GM23338 (cell line): ENCODE data around the gene FGFRL1. TPM values are rescaled to one million over a fixed set of nuclear protein-coding genes. Genes with fewer than 3 reads are reported as not detected.
A peak's percentile ranks its signal among the peaks of the same experiment; 100 is the strongest.

Experiments
- ATAC-seq: fragments of 200-7000 bp; cut with Tn5 transposase; 3 replicates; pipeline ENCODE4 v1.9.1; 2020
- DNase-seq: peaks from one replicate; pipeline ENCODE4 v3.0.0-alpha.2; 2015; ENCODE audit warnings: low spot score
- H2AFZ ChIP-seq: fragments of 200-600 bp; sonication (generic); 2 replicates; pipeline ENCODE4 v1.8.0; 2016; ENCODE audit warnings: antibody characterized with exemption, mild to moderate bottlenecking, moderate library complexity
- H3F3A ChIP-seq: fragments of 200-600 bp; sonication (generic); replicated peaks from 2 replicates; pipeline ENCODE4 v1.8.0; 2017; ENCODE audit warnings: antibody characterized with exemption, mixed run types, low read depth
- H3K27ac ChIP-seq: fragments of 200-600 bp; sonication (generic); 2 replicates; pipeline ENCODE4 v1.6.1; 2016; ENCODE audit warnings: low read depth
- H3K27me3 ChIP-seq: fragments of 200-600 bp; sonication (generic); 2 replicates; pipeline ENCODE4 v1.8.0; 2016; ENCODE audit warnings: mild to moderate bottlenecking, mixed run types, moderate library complexity; ENCODE audit not compliant: insufficient read depth
- H3K36me3 ChIP-seq: fragments of 200-600 bp; sonication (generic); 2 replicates; pipeline ENCODE4 v1.8.0; 2016; ENCODE audit warnings: mild to moderate bottlenecking; ENCODE audit not compliant: insufficient read depth
- H3K4me1 ChIP-seq: fragments of 200-600 bp; sonication (generic); 2 replicates; pipeline ENCODE4 v1.8.0; 2016; ENCODE audit warnings: mild to moderate bottlenecking, moderate library complexity; ENCODE audit not compliant: insufficient read depth
- H3K4me2 ChIP-seq: fragments of 200-600 bp; sonication (generic); 2 replicates; pipeline ENCODE4 v1.7.1; 2017; ENCODE audit warnings: mixed run types
- H3K4me3 ChIP-seq: fragments of 200-600 bp; sonication (generic); 2 replicates; pipeline ENCODE4 v1.6.1; 2016; ENCODE audit warnings: mixed run types
- H3K79me2 ChIP-seq: fragments of 200-600 bp; sonication (generic); replicated peaks from 2 replicates; pipeline ENCODE4 v1.8.0; 2017; ENCODE audit warnings: mild to moderate bottlenecking; ENCODE audit not compliant: insufficient read depth
- H3K9me2 ChIP-seq: fragments of 200-600 bp; sonication (generic); 2 replicates; pipeline ENCODE4 v1.8.0; 2017; ENCODE audit not compliant: insufficient read depth
- H4K20me1 ChIP-seq: fragments of 200-600 bp; sonication (generic); replicated peaks from 2 replicates; pipeline ENCODE4 v1.8.0; 2017; ENCODE audit warnings: mild to moderate bottlenecking; ENCODE audit not compliant: insufficient read depth
- H3K27ac Mint-ChIP-seq: 2 replicates; pipeline ENCODE4 v1.8.0; 2020; ENCODE audit warnings: inconsistent platforms, mild to moderate bottlenecking, moderate library complexity, mixed read lengths
- H3K27me3 Mint-ChIP-seq: 3 replicates; pipeline ENCODE4 v1.8.0; 2022; ENCODE audit warnings: low read depth, mild to moderate bottlenecking, moderate library complexity, mixed read lengths, inconsistent platforms; ENCODE audit not compliant: insufficient read depth, poor library complexity
- H3K36me3 Mint-ChIP-seq: 3 replicates; pipeline ENCODE4 v1.8.0; 2021; ENCODE audit warnings: low read depth, mild to moderate bottlenecking, inconsistent platforms, moderate library complexity, mixed read lengths
- H3K4me1 Mint-ChIP-seq: 3 replicates; pipeline ENCODE4 v1.8.0; 2020; ENCODE audit warnings: mild to moderate bottlenecking, inconsistent platforms, mixed read lengths
- H3K4me3 Mint-ChIP-seq: 3 replicates; pipeline ENCODE4 v1.8.0; 2021; ENCODE audit warnings: moderate library complexity, mild to moderate bottlenecking, inconsistent platforms, mixed read lengths
- H3K9me3 Mint-ChIP-seq: 3 replicates; pipeline ENCODE4 v1.8.0; 2020; ENCODE audit warnings: moderate library complexity, mild to moderate bottlenecking, inconsistent platforms, mixed read lengths
- CREB1 ChIP-seq: fragments of 250-450 bp; sonication (Bioruptor Pico); IDR thresholded peaks from 2 replicates; pipeline ENCODE4 v1.5.0; 2020; ENCODE audit warnings: low read depth, mild to moderate bottlenecking, moderate library complexity
- CTCF ChIP-seq, 2 experiments: fragments of 200-600 bp in 1 of 2; sonication (generic) in 1 of 2; conservative IDR thresholded peaks; 2 replicates each; pipeline versions ENCODE4 v1.5.1 to v1.6.1; 2016 to 2017; ENCODE audit warnings: antibody characterized with exemption in 2 of 2, low read depth in 2 of 2, mild to moderate bottlenecking in 2 of 2, moderate library complexity in 1 of 2
- ETS1 ChIP-seq: IDR thresholded peaks from 2 replicates; pipeline ENCODE4 v1.6.1; 2016; ENCODE audit warnings: antibody characterized with exemption
- EZH2phosphoT487 ChIP-seq: fragments of 200-600 bp; sonication (generic); IDR thresholded peaks from one replicate; pipeline ENCODE4 v1.8.1; 2018; ENCODE audit warnings: antibody characterized with exemption; ENCODE audit not compliant: unreplicated experiment
- JUNB ChIP-seq: IDR thresholded peaks from one replicate; pipeline ENCODE4 v1.6.1; 2016; ENCODE audit warnings: antibody characterized with exemption; ENCODE audit not compliant: unreplicated experiment
- NANOG ChIP-seq: IDR thresholded peaks from 2 replicates; pipeline ENCODE4 v1.6.1; 2016; ENCODE audit warnings: antibody characterized with exemption, borderline replicate concordance
- REST ChIP-seq: IDR thresholded peaks from one replicate; pipeline ENCODE4 v1.6.1; 2018; ENCODE audit warnings: antibody characterized with exemption; ENCODE audit not compliant: unreplicated experiment
- STAT1 ChIP-seq: IDR thresholded peaks from one replicate; pipeline ENCODE4 v1.6.1; 2016; ENCODE audit warnings: antibody characterized with exemption; ENCODE audit not compliant: unreplicated experiment
- ZNF114 ChIP-seq: fragments of 250-450 bp; sonication (Bioruptor Pico); IDR thresholded peaks from 2 replicates; pipeline ENCODE4 v1.5.0; 2020; ENCODE audit warnings: mild to moderate bottlenecking, moderate library complexity
- polyA plus RNA-seq: library from polyadenylated mRNA; unstranded; fragments of >200 nt; fragmentation: Nextera tagmentation; extraction: Ambion mirVana; gene quantifications from 2 replicates; pipeline ENCODE4 v1.2.1, GENCODE V29; 2016
- total RNA-seq: library from RNA; depleted of rRNA; stranded (reverse); fragments of >200 nt; shearing (Covaris generic); gene quantifications from 2 replicates; pipeline ENCODE4 v1.2.3, GENCODE V29; 2014

FGFRL1 gene
- total and polyA plus RNA-seq, 2 experiments from 2014 or later: 7.0 to 35.8 TPM

GRCh38 chr4:1043651-1044468 lies 32.4 kb downstream of the FGFRL1 start:
- H4K20me1 ChIP-seq: no peaks in the 10 kb centered on the region
- H3K27ac ChIP-seq: no peak overlapping the region
- H3K4me1 ChIP-seq: no peaks in the 10 kb centered on the region
- Mint-ChIP-seq H3K27ac (peak overlapping the region; percentile 91; the same call in 1 of the 2 replicates), H3K9me3 (peaks cover 3% of the 10 kb centered on the region; the same call in 2 of the 3 replicates), H3K36me3 (peaks cover 3% of the 10 kb centered on the region; the same call in 1 of the 3 replicates), H3K4me1 (peaks cover 13% of the 10 kb centered on the region), H3K27me3 (peaks cover 18% of the 10 kb centered on the region), H3K4me3 (no peak overlapping the region)
- H3K4me2 ChIP-seq: no peak overlapping the region
- TF ChIP-seq CTCF (conservative IDR thresholded peaks at IDR 0.05; ENCODE audit: low read depth in 2 of 2) (no peak), EZH2phosphoT487 (no peak), NANOG (no peak), ZNF114 (no peak), STAT1 (no peak), JUNB (no peak), REST (no peak)
- H3K9me2 ChIP-seq: no peaks in the 10 kb centered on the region
- ATAC-seq: peak; percentile 46
- H3K27me3 ChIP-seq: no peaks in the 10 kb centered on the region
- no peaks in the 10 kb centered on the region for H3F3A ChIP-seq
- H3K4me3 ChIP-seq: no peak overlapping the region
- H3K79me2 ChIP-seq: no peaks in the 10 kb centered on the region
- no peaks in the 10 kb centered on the region for H3K36me3 ChIP-seq
- peak overlapping the region; percentile 78 for H2AFZ ChIP-seq
- peak; percentile 66 for DNase-seq

DNA sequence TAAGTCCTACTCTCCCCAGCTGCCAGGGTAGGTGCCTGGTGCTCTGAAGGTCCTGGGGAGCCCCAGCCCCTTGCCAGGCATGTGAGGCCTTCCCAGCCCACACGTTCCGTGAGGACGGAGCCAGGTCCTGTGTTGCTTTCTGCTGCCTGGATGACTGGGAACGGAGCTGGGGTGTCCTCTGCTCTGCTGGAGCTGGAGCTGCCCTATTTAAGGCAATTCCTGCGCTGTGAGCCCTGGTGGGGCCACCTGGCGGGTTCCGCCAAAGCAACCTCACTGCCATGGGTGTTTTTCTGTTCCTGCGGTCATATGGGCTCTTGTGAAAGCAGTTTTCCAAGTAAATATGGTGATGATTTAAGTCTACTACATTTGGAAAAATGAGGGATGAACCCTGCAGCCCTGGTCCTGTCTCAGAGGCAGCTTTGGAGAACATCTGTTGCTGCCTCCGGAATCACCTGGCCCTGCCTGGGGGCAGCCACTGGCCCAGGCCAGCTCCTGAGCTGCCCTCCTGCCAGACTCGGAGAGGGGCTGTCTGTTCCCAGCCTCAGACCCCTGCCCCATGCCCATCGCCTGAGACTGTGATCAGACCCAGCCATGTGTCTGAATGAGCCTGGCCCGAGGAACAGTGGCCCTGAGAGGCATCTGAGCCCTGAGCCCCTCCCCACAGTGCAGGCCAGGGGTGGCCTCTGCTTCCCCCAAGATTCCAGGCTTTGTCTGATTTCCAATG lies 33.2 kb downstream of the FGFRL1 start:
- H3K9me2 ChIP-seq: no peaks in the 10 kb centered on the region
- no peaks in the 10 kb centered on the region for H3F3A ChIP-seq
- Mint-ChIP-seq H3K4me1 (peaks cover 13% of the 10 kb centered on the region), H3K4me3 (no peak overlapping the region), H3K9me3 (peaks cover 3% of the 10 kb centered on the region; the same call in 2 of the 3 replicates), H3K27ac (no peak overlapping the region), H3K36me3 (peaks cover 3% of the 10 kb centered on the region; the same call in 1 of the 3 replicates), H3K27me3 (peaks cover 16% of the 10 kb centered on the region)
- no peaks in the 10 kb centered on the region for H3K27me3 ChIP-seq
- H3K27ac ChIP-seq: no peak overlapping the region
- H3K4me3 ChIP-seq: no peak overlapping the region
- H4K20me1 ChIP-seq: no peaks in the 10 kb centered on the region
- no peak overlapping the region for H3K4me2 ChIP-seq
- DNase-seq: no peak
- no peaks in the 10 kb centered on the region for H3K4me1 ChIP-seq
- no peaks in the 10 kb centered on the region for H3K36me3 ChIP-seq
- no peaks in the 10 kb centered on the region for H3K79me2 ChIP-seq
- H2AFZ ChIP-seq: peak overlapping the region; percentile 78; the same call in 1 of the 2 replicates
- no peak for ATAC-seq
- no peak for TF ChIP-seq ETS1
- no peak for TF ChIP-seq REST
- no peak for TF ChIP-seq CREB1 (CRISPR knock-in tag)
- no peak for TF ChIP-seq STAT1
- no peak for TF ChIP-seq CTCF (conservative IDR thresholded peaks at IDR 0.05; ENCODE audit: low read depth in 2 of 2)
